ENCODE data around the gene ZNF892.

- TF ChIP-seq CTCF (IDR thresholded peaks at IDR 0.05) (no peak), POLR2A (IDR thresholded peaks at IDR 0.05) (no peak)
Observed at GRCh38 chr2:95165030-95165370, 42.3 kb upstream of the ZNF892 start.

All from heart left ventricle (tissue), 13 donors.